Right renal cortex interstitium (tissue), 3 donors: ENCODE data around the gene ARMH3. TPM values are rescaled to one million over a fixed set of nuclear protein-coding genes. Genes with fewer than 3 reads are reported as not detected.
"Not testable (repeated sequence)": the region's sequence is repeated elsewhere in the genome, so short reads cannot be mapped to it uniquely, and the experiment has no call there.

ENCODE experiments used
- DNase-seq, 3 donors: peaks; one replicate each; pipeline ENCODE4 v3.0.0-alpha.2; 2013; ENCODE audit warnings: low read depth in 3 of 3, low spot score in 2 of 3
- polyA plus RNA-seq, 3 donors: library from polyadenylated mRNA; unstranded; fragments of 120-200 nt; gene quantifications; one replicate each; pipeline ENCODE4 v1.2.1, GENCODE V29; 2013; ENCODE audit not compliant: insufficient read length in 3 of 3

Gene ARMH3
- polyA plus RNA-seq, 3 donors: 19.1 to 20.6 (median 20.1) TPM

DNA sequence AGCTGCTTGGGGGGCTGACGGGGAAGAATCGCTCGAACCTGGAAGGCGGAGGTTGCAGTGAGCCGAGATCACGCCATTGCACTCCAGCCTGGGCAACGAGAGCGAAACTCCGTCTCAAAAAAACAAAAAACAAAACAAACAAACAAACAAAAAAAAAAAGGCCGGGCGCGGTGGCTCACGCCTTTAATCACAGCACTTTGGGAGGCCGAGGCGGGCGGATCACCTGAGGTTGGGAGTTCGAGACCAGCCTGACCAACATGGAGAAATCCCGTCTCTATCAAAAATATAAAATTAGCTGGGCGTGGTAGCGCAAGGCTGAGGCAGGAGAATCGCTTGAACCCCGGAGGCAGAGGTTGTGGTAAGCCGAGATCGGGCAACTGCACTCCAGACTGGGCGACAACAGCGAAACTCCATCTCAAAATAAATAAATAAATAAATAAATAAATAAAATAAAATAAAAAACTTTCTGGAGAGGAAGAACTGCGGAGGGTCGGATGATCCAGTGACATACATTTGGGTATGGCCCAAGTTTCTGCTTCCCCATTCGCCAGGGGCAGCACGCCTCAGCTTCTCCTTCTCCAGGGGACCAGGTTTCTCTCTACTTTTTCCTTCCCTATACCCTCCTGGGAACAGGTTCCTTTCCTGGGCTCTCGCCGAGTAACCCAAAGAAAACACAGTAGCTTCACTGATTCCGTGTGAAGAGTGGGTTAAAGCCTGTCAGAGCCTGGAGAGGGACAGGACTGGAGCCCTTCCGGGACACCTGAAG lies 909 bp downstream of the ARMH3 start:
- DNase-seq: not testable (repeated sequence)

DNA sequence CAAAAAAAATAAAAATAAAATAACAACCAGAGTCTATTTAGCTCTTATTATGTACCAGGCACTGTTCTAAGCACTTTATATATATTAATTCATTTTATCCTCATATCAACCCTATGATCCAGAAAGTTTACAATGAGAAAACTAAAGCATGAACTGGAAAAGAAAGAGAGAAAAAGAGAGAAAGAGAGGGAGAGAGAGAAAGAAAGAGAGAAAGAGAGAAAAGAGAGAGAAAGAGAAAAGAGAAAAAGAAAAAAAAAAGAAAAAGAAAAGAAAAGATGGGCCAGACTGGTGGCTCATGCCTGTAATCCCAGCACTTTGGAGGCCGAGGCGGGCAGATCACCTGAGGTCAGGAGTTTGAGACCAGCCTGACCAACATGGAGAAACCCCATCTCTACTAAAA lies 9.9 kb downstream of the ARMH3 start:
- no peak for DNase-seq

- DNase-seq: no peak
Measured at GRCh38 chr10:102045292-102045691, 10.7 kb downstream of the ARMH3 start.

GRCh38 chr10:102040305-102041050 lies 15.5 kb downstream of the ARMH3 start:
- DNase-seq: peak in 2 of 3 donors; percentile 13 to 19

DNA sequence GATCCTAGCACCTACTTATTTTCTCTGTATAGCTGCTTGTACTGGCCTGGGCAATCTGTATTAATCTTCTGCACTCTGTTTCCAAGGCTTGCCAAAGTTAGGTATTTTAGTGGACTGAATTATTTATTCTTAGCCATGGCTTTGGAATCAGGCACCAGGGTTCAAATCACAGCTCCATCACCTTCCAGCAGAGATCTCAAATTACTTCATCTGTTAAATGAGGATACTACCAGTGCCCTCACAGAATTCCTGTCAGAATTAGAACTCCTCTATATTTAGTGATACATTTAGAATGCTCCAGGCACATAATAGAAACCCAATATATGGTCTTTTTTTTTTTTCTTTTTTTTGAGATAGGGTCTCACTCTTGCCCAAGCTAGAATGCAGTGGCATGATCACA lies 17.6 kb downstream of the ARMH3 start:
- no peak for DNase-seq

DNA sequence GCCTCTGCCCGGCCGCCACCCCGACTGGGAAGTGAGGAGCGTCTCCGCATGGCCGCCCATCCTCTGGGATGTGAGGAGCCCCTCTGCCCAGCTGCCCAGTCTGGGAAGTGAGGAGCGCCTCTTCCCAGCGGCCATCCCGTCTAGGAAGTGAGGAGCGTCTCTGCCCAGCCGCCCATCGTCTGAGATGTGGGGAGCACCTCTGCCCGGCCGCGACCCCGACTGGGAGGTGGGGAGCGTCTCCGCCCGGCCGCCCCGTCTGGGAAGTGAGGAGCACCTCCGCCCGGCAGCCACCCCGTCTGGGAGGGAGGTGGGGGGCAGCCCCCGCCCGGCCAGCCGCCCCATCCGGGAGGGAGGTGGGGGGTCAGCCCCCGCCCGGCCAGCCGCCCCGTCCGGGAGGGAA lies 20.2 kb downstream of the ARMH3 start:
- DNase-seq: not testable (repeated sequence)

DNA sequence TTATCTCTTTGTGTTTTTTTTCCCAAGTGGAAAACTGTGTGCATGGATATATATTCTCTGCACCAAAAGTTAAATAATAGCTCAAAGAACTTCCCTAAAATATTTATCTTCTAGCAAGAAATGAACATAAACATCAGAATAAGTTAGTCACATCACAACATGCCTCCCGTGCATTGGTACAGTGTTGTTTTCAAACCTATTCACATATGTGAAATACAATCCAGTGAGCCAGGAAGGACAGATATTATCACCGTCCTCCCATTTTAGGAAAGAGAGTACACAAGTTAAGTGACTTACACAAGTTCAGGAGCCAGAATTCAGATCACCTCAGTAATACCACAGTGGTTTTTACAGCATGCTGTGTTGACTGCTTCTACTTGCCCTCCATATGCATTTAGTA lies 22.2 kb downstream of the ARMH3 start:
- DNase-seq: no peak

DNA sequence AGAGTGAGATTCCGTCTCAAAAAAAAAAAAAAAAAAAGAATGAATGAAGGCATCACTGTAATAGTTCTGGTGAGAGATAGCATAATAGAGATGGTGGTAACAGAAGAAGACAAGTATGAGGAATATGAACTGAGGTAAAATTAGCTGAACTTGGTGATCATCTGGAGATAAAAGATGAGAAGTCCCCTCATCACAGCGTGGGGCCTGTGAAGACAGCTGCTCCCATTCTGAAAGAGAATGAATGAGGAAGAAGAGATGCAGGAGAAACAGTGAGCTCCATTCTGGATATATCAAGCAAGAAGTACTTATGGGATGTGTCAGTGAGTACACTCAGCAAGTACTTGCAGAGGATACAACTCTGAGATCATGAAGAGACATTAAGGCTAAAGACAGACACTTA lies 28.7 kb downstream of the ARMH3 start:
- no peak for DNase-seq

- no peak for DNase-seq
Measured at GRCh38 chr10:102024799-102025198, 31.2 kb downstream of the ARMH3 start.

- DNase-seq: no peak
Measured at GRCh38 chr10:102020938-102021337, 35.0 kb downstream of the ARMH3 start.

- no peak for DNase-seq
Measured at GRCh38 chr10:102017295-102017694, 38.7 kb downstream of the ARMH3 start.

DNA sequence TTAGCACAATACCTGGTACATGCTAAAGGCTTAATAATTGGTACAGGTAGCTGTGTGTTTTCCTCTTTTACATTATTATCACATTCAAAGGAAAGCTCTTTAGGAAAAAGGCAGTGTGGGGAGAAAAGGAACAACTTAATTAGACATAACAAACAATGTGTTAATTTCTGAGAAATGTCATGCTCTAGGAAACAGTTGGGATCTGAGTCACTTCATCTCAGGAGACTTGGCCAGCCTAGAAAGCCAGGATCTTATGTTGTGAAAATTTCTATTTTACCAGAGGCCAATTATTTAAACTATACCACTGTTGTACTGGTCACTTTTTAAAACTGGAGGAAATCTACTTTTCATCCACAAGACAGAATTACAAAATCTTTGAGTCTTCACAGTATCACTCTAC lies 39.6 kb downstream of the ARMH3 start:
- no peak for DNase-seq

DNA sequence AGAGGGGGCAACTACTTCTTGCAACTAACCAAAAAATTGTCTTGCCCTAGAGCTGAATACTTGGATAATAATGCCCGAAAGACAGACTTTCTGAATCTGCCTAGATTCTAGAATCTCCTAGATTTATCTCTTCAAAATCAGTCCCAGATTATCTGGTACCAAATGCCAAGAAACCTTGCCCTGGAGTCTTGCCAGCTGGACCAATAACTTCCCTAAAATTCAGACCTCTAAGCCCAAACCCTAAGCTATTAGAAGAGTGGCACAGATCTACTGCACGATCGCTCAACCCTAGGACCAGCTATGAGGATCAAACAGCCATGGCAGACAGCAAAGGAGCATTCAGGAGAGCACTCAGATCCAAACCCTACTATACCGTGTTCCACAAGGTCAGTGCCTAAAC lies 45.0 kb downstream of the ARMH3 start:
- no peak for DNase-seq

DNA sequence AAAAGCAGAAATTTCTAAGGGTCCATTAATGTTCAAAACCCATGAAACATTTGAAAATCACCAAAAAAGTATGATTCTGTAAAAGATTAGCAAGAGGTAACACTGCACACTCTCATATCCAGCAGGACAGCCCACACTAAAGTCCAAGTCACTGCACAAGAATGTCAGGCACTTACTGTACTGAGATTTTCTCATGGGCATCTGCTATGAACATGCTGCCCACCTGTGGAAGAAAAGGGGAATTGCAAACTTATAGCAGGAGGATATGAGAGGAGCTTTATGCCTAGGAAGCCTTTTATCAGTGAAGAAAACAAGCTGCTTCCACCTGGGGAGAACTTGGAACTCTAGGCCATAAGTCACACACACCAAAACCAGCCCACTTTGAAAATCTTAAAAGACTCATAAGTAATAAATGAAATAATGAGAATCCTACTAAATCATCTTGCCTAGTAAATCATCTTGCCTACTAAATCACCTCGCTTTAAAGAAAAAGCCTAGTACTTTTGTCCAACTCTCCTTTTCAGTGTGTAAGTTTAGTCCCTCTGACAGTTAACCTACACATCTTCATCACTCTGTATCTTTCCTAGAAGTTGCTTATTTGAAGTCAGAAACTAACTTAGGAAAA lies 46.1 kb downstream of the ARMH3 start:
- DNase-seq: peak; percentile 56 to 74 (median 71)

DNA sequence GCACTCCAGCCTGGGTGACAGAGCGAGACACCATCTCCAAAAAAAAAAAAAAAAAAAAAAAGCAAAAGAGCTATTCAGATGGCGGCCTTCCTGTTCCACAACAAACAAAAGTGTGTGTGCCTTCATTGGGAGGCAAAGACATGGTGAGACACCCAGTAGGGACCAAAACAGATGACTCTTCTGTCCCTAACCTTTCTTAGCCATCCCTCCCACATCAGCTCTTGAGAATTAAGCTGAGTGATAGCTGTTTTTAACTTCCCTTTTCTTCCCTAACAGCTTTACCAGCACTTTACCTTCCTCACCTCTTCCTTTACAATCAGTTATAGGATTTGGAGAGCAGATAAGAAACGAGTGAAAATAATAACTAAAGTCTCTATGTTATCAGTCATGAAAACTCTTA lies 48.2 kb downstream of the ARMH3 start:
- no peak for DNase-seq

DNA sequence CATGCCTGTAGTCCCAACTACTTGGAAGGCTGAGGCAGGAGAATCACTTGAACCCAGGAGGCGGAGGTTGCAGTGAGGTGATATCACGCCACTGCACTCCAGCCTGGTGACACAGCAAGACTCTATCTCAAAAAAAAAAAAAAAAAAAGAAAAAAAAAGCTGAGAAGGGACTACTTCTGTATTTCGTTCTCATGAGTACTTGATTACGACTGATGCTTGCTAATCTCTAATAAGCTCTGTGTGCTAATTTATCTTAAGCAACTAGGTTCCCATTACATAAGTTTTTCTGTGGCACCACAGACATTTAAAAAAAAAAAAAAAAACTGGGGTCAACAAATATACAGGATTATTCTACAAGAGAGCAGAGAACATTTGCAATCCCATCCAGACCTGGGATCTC lies 48.9 kb downstream of the ARMH3 start:
- DNase-seq: not testable (repeated sequence)

DNA sequence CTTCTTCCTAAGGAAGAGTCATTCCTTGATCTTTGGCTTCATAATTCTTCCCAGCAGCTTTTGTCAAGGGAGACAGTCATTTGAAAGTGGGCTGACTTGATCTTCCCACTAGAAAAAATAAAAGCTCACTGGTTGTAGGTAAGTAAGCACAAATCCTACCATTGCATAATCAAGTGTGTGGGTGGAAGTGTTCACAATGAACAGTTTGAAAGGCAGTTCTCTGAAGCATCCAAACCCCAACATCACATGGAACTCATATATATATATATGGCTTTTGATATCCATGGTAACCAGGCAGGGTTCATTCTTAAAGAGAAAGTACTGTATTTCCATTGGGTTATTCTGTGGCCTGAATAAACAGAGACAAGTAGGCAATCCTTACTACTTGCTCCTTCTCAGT lies 51.6 kb downstream of the ARMH3 start:
- no peak for DNase-seq

- DNase-seq: no peak
Measured at GRCh38 chr10:102003541-102003940, 52.4 kb downstream of the ARMH3 start.

GRCh38 chr10:102001435-102002068 lies 54.4 kb downstream of the ARMH3 start:
- no peak for DNase-seq

GRCh38 chr10:101997803-101998202 lies 58.2 kb downstream of the ARMH3 start:
- no peak for DNase-seq

DNA sequence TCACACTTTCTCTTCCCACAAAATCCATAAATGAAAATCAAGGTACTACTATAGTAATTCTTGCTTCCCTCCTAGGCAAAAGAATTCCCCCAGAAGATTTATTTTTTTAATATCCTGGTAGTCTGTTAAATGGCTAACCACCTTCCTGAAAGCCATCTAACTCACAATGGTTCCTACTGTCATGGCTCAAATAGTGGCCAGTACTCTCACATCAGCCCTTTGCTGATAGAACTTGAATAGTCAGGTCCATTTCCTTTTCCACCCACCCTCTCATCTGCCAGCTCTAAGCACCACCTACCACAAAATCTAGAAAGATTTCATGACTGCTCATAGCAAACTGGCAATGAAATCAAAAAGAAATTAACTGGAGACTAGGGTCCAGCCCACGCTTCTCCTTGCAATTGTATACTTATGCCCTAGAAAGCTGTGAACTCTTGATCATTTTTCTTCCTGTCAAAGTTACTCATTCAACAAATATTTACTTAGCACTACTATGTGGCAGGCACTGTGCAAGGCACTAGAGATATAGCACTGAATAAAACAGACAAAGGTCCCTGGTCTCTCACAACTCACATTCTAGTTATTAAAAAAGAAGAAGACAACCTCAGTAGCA lies 60.4 kb downstream of the ARMH3 start:
- DNase-seq: no peak
